H1 (cell line): ENCODE measurements around the gene ACKR2.

Source experiments
- ATF3 ChIP-seq: IDR thresholded peaks from 2 replicates; pipeline ENCODE4 v1.6.1; 2011; ENCODE audit warnings: low read depth, mild to moderate bottlenecking, low read length; ENCODE audit not compliant: insufficient read depth
- CTCF ChIP-seq, 3 experiments: IDR thresholded peaks; 1 replicate in 2 of 3; 2 replicates in 1 of 3; pipeline versions ENCODE4 v1.5.1 to v1.6.1; 2011; ENCODE audit warnings: low read length in 3 of 3, mild to moderate bottlenecking in 3 of 3, inconsistent platforms in 2 of 3, low read depth in 1 of 3, moderate library complexity in 1 of 3; ENCODE audit not compliant: insufficient read depth in 1 of 3; ENCODE audit errors: control extremely low read depth in 1 of 3
- GABPA ChIP-seq: IDR thresholded peaks from 2 replicates; pipeline ENCODE4 v1.6.1; 2011; ENCODE audit warnings: mild to moderate bottlenecking, low read length, moderate library complexity, borderline replicate concordance; ENCODE audit not compliant: insufficient read depth
- HDAC2 ChIP-seq, 2 experiments: fragments of 300-600 bp in 1 of 2; sonication (generic) in 1 of 2; IDR thresholded peaks; 2 replicates each; pipeline ENCODE4 v1.6.1; 2011 to 2012; ENCODE audit warnings: low read depth in 2 of 2, low read length in 2 of 2, mild to moderate bottlenecking in 2 of 2, moderate library complexity in 2 of 2, borderline replicate concordance in 1 of 2, inconsistent platforms in 1 of 2
- MAX ChIP-seq: IDR thresholded peaks from 2 replicates; pipeline ENCODE4 v1.6.1; 2012; ENCODE audit warnings: inconsistent platforms
- NRF1 ChIP-seq: IDR thresholded peaks from 2 replicates; pipeline ENCODE4 v1.6.1; 2011; ENCODE audit warnings: mild to moderate bottlenecking, low read depth, low read length, improper control_type of control experiment
- POLR2AphosphoS5 ChIP-seq: IDR thresholded peaks from 2 replicates; pipeline ENCODE4 v1.6.1; 2011; ENCODE audit warnings: low read depth, low read length
- RNF2 ChIP-seq: fragments of 200-900, 300-1000 bp; sonication (generic); IDR thresholded peaks from 2 replicates; pipeline ENCODE4 v1.7.1; 2016; ENCODE audit warnings: borderline replicate concordance, low read depth, mild to moderate bottlenecking, antibody characterized with exemption, low read length; ENCODE audit not compliant: poor library complexity, severe bottlenecking; ENCODE audit errors: missing control alignments
- SP1 ChIP-seq: IDR thresholded peaks from 2 replicates; pipeline ENCODE4 v1.6.1; 2011; ENCODE audit warnings: low read depth, low read length

GRCh38 chr3:42876401-42876800 lies 67.2 kb downstream of the ACKR2 start:
- no peak for TF ChIP-seq CTCF (IDR thresholded peaks at IDR 0.05; ENCODE audit: control extremely low read depth in 1 of 3, insufficient read depth in 1 of 3, low read depth in 1 of 3, low read length in 3 of 3)
- no peak for TF ChIP-seq POLR2AphosphoS5
- no peak for TF ChIP-seq RNF2
- TF ChIP-seq SP1, result no peak
- TF ChIP-seq NRF1, result no peak
- no peak for TF ChIP-seq MAX
- no peak for TF ChIP-seq ATF3
- no peak for TF ChIP-seq HDAC2 (IDR thresholded peaks at IDR 0.05; ENCODE audit: borderline replicate concordance in 1 of 2, low read depth in 2 of 2, low read length in 2 of 2)
- no peak for TF ChIP-seq GABPA
